ENCODE data around the gene C16orf54. TPM values are rescaled to one million over a fixed set of nuclear protein-coding genes. Genes with fewer than 3 reads are reported as not detected.
"Not testable (repeated sequence)": the region's sequence is repeated elsewhere in the genome, so short reads cannot be mapped to it uniquely, and the experiment has no call there.

The C16orf54 gene, protein sequence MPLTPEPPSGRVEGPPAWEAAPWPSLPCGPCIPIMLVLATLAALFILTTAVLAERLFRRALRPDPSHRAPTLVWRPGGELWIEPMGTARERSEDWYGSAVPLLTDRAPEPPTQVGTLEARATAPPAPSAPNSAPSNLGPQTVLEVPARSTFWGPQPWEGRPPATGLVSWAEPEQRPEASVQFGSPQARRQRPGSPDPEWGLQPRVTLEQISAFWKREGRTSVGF
- not detected for total RNA-seq (2021; fragmentation: NEBNext Ultra II Directional; extraction: Animal tissue kit (Norgen Biotek cat#: 25700))
- long read RNA-seq = 0 reads

DNA sequence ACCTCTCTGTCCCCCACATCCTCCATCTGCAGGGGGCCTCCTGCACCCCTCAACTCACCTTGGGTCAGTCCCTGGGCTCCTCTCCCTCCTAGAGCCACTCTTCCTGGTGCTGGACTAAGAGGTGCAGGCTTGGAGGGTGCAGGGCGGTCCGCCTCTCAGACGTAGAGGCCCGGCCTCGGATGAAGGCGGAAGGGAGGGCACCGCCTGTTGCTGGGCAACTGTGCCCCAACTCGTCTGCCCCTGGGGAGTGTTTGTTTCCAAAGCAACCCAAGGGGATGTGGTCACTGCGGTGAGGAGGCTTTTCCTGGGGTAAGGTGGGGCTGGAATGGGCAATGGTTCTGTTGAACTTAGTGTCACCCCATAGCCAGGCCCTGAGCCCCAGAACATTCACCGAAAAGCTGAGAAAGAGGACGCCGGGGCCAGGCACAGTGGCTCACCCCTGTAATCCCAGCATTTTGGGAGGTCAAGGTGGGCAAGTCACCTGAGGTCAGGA lies at the start of gene C16orf54:
TSS of gene C16orf54 (minus strand) at position 138 of the 493 bp plus-strand sequence. CDS start 1,039 bp downstream, outside the sequence.
- TF ChIP-seq, protein P1, sequence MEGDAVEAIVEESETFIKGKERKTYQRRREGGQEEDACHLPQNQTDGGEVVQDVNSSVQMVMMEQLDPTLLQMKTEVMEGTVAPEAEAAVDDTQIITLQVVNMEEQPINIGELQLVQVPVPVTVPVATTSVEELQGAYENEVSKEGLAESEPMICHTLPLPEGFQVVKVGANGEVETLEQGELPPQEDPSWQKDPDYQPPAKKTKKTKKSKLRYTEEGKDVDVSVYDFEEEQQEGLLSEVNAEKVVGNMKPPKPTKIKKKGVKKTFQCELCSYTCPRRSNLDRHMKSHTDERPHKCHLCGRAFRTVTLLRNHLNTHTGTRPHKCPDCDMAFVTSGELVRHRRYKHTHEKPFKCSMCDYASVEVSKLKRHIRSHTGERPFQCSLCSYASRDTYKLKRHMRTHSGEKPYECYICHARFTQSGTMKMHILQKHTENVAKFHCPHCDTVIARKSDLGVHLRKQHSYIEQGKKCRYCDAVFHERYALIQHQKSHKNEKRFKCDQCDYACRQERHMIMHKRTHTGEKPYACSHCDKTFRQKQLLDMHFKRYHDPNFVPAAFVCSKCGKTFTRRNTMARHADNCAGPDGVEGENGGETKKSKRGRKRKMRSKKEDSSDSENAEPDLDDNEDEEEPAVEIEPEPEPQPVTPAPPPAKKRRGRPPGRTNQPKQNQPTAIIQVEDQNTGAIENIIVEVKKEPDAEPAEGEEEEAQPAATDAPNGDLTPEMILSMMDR (IDR thresholded peaks at IDR 0.05) = no peak
- H3K9me3 Mint-ChIP-seq = no peaks in the 10 kb centered on the region
- H3K27ac Mint-ChIP-seq = no peak within 1 kb of the TSS
- H3K4me1 Mint-ChIP-seq (ENCODE audit: low read depth) = no peaks in the 10 kb centered on the region
- H3K36me3 Mint-ChIP-seq (ENCODE audit: low read depth) = no peaks in the 10 kb centered on the region
- H3K4me3 Mint-ChIP-seq = no peak within 1 kb of the TSS
- H3K27me3 Mint-ChIP-seq (ENCODE audit: insufficient read depth) = peaks cover 20% of the 10 kb centered on the region
- DNase-seq = no peak

DNA sequence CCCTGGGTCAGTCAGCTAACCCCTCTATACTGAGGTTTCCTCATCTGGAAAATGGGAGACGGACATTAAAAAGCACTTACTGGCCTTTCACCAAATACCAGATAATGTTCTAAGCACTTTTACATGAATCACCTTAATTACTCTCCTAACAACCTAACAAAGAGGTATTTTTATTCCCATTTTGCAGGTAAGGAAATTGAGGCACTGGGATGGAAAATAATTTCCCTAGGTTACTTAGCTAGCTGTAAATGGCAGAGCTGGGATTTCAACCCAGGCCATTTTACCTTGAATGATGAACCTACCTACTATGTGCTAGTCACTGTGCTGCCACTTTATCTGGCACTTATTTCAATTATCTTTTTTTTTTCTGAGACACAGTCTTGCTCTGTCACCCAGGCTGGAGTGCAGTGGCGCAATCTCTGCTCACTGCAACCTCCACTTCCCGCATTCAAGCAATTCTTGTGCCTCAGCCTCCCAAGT lies 48.5 kb upstream of the C16orf54 start:
- H3K27me3 Mint-ChIP-seq (ENCODE audit: insufficient read depth) = no peaks in the 10 kb centered on the region
- DNase-seq = no peak
- H3K4me3 Mint-ChIP-seq = no peak overlapping the region
- H3K36me3 Mint-ChIP-seq (ENCODE audit: low read depth) = peaks cover 13% of the 10 kb centered on the region; the same call in 1 of the 2 replicates
- H3K27ac Mint-ChIP-seq = no peak overlapping the region
- TF ChIP-seq, protein P1 (IDR thresholded peaks at IDR 0.05) = no peak
- H3K9me3 Mint-ChIP-seq = no peaks in the 10 kb centered on the region
- H3K4me1 Mint-ChIP-seq (ENCODE audit: low read depth) = peaks cover 28% of the 10 kb centered on the region

DNA sequence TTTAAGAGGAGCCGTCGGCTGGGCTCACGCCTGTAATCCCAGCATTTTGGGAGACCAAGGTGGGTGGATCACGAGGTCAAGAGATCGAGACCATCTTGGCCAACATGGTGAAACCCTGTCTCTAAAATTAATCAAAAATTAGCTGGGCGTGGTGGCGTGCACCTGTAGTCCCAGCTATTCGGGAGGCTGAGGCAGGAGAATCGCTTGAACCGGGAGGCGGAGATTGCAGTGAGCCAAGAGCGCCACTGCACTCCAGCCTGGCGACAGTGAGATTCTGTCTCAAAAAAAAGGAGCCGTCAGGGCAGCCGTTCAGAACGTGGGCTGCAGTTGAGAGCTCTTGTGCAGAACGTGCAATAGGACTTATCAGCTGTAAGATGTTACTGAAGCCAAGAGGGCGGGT lies 47.4 kb upstream of the C16orf54 start:
- DNase-seq; H3K27me3 Mint-ChIP-seq (ENCODE audit: insufficient read depth); H3K9me3 Mint-ChIP-seq: not testable (repeated sequence)
- peak overlapping the region; percentile 92; the same call in 1 of the 2 replicates for H3K27ac Mint-ChIP-seq
- peaks cover 13% of the 10 kb centered on the region; the same call in 1 of the 2 replicates for H3K36me3 Mint-ChIP-seq (ENCODE audit: low read depth)
- peaks cover 28% of the 10 kb centered on the region for H3K4me1 Mint-ChIP-seq (ENCODE audit: low read depth)
- peak overlapping the region; percentile 99; the same call in 1 of the 2 replicates for H3K4me3 Mint-ChIP-seq

DNA sequence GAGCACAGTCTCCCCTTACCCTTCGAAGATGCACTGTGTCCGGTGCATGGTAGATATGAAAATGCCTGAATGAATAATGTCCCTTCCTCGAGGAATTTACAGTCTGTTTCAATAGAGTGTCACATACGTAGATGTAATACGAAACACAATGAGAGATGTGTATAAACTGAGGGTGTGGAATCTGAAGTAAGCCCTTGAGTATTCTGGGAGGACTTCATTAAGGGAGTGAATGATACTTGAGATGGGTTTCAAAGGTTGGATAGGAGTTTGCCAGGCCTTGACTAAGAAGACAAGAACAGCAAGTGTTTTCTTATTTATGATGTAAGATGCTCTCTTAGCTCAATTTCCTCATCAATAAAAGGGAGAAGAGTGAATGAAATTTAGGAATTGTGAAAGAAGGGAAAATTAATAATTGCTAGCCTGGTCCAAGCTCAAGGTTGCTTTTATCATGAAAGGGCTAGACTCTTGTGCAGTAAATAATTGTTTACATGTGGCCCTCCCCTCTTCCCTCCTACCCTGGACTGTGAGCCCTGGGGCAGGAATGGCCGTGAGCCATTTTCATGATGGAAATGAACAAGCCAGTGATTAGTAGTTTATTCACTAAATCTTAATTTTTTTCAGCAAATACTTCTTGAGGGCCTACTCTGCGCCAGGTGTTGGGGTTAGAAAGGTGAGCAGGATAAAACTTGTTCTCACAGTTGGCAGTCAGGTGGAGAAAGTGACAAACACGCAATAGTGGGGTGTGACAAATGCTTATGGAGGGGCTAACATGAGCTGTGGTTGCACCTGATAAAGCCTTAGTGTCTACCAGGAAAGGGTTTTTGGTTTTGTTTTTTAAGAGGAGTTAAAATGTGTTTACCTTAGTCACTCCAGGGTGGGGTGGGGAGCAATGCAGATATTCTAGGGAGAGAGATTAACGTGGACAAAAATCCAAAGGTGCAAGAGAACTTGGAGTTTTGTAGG lies 46.3 kb upstream of the C16orf54 start:
- H3K4me3 Mint-ChIP-seq = peak overlapping the region; percentile 99
- H3K27me3 Mint-ChIP-seq (ENCODE audit: insufficient read depth) = no peaks in the 10 kb centered on the region
- H3K27ac Mint-ChIP-seq = peak overlapping the region; percentile 92
- no peak for DNase-seq
- peaks cover 11% of the 10 kb centered on the region; the same call in 1 of the 2 replicates for H3K36me3 Mint-ChIP-seq (ENCODE audit: low read depth)
- TF ChIP-seq, protein P1 (IDR thresholded peaks at IDR 0.05) = no peak
- H3K4me1 Mint-ChIP-seq (ENCODE audit: low read depth) = peaks cover 28% of the 10 kb centered on the region
- H3K9me3 Mint-ChIP-seq = no peaks in the 10 kb centered on the region

DNA sequence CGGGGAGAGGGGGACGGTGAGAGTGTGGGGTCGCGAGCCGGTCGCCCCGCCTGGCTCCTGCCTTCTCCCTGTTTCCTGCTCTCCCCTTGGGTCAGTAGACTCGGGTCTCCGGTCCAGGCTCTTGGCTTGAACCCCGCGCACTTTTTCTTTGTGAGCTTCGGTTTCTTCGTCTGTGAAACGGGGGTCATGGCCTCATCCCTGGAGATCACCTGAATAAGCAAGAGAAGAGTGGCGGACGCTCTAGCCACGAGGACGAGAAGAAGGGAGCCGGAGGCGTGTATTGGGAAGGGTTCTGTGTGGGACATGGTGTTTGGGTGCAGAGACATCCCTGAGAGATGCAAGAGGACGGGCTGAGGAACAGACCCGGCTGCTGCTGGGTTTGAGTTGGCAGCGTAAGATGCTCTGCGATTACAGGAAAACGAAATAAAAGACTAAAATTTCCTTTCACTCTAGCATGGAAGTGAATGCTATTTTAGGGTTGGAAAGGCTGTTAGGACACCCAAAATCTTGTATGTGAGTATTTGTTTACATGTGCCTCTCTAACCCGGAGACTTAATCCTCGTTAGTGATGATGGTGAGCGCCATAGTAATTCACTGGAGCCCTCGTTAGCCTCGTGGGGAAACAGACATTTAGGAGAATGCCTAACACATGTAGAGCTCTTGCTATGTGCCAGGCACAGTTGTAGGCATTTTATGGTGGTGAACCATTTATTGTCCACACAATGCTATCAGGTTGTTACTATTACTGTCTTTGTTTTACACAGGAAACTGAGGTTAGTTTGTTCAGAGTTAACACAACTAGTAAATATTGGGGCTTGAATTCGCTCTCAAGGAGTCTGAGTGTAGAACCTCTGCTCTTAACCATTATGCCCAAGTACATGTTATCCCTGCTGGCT lies 45.4 kb upstream of the C16orf54 start:
- Mint-ChIP-seq H3K27me3 (ENCODE audit: insufficient read depth) (no peaks in the 10 kb centered on the region), H3K9me3 (no peaks in the 10 kb centered on the region), H3K36me3 (ENCODE audit: low read depth) (peaks cover 6% of the 10 kb centered on the region; the same call in 1 of the 2 replicates), H3K27ac (peak overlapping the region; percentile 92), H3K4me3 (peak overlapping the region; percentile 99), H3K4me1 (ENCODE audit: low read depth) (peaks cover 28% of the 10 kb centered on the region)
- DNase-seq = no peak
- TF ChIP-seq, protein P1 (IDR thresholded peaks at IDR 0.05) = no peak

Measured in HFFc6 (cell line).